ENCODE data around the gene GPD1L.
A peak's percentile ranks its signal among the peaks of the same experiment; 100 is the strongest.
"Not testable (repeated sequence)": the region's sequence is repeated elsewhere in the genome, so short reads cannot be mapped to it uniquely, and the experiment has no call there.

Gene GPD1L

GRCh38 chr3:32095431-32095830 lies 11.0 kb upstream of the GPD1L start:
- H3K4me1 Mint-ChIP-seq: peaks cover 16% of the 10 kb centered on the region
- H3K27me3 Mint-ChIP-seq: no peaks in the 10 kb centered on the region
- no peaks in the 10 kb centered on the region for H3K36me3 Mint-ChIP-seq
- H3K27ac Mint-ChIP-seq: no peak overlapping the region
- H3K9me3 Mint-ChIP-seq: peaks cover 2% of the 10 kb centered on the region
- H3K4me3 Mint-ChIP-seq: no peak overlapping the region
- no peak for ATAC-seq

GRCh38 chr3:32097768-32098167 lies 8.7 kb upstream of the GPD1L start:
- Mint-ChIP-seq H3K4me3 (no peak overlapping the region), H3K27me3 (no peaks in the 10 kb centered on the region), H3K4me1 (peaks cover under 1% of the 10 kb centered on the region), H3K9me3 (peaks cover 11% of the 10 kb centered on the region), H3K36me3 (peaks cover 11% of the 10 kb centered on the region), H3K27ac (no peak overlapping the region)
- ATAC-seq: peak; percentile 51

- H3K4me1 Mint-ChIP-seq: no peaks in the 10 kb centered on the region
- ATAC-seq: no peak
- no peaks in the 10 kb centered on the region for H3K27me3 Mint-ChIP-seq
- H3K36me3 Mint-ChIP-seq: peaks cover 11% of the 10 kb centered on the region
- no peak overlapping the region for H3K4me3 Mint-ChIP-seq
- peaks cover 11% of the 10 kb centered on the region for H3K9me3 Mint-ChIP-seq
- H3K27ac Mint-ChIP-seq: no peak overlapping the region
These were observed 7.9 kb upstream of the GPD1L start for GRCh38 chr3:32098528-32098927.

GRCh38 chr3:32100465-32100864 lies 6.0 kb upstream of the GPD1L start:
- H3K27me3 Mint-ChIP-seq: no peaks in the 10 kb centered on the region
- H3K9me3 Mint-ChIP-seq: peaks cover 11% of the 10 kb centered on the region
- H3K36me3 Mint-ChIP-seq: peaks cover 11% of the 10 kb centered on the region
- H3K4me3 Mint-ChIP-seq: no peak overlapping the region
- H3K4me1 Mint-ChIP-seq: no peaks in the 10 kb centered on the region
- ATAC-seq: no peak
- no peak overlapping the region for H3K27ac Mint-ChIP-seq

- H3K27me3 Mint-ChIP-seq: no peaks in the 10 kb centered on the region
- ATAC-seq: no peak
- H3K27ac Mint-ChIP-seq: no peak overlapping the region
- no peak overlapping the region for H3K4me3 Mint-ChIP-seq
- peaks cover 11% of the 10 kb centered on the region for H3K9me3 Mint-ChIP-seq
- H3K4me1 Mint-ChIP-seq: peaks cover 11% of the 10 kb centered on the region
- H3K36me3 Mint-ChIP-seq: peaks cover 11% of the 10 kb centered on the region
These were observed 4.1 kb upstream of the GPD1L start for GRCh38 chr3:32102289-32102688.

- no peak overlapping the region for H3K4me3 Mint-ChIP-seq
- no peak for ATAC-seq
- peaks cover 11% of the 10 kb centered on the region for H3K36me3 Mint-ChIP-seq
- H3K27ac Mint-ChIP-seq: no peak overlapping the region
- H3K9me3 Mint-ChIP-seq: peaks cover 9% of the 10 kb centered on the region
- peaks cover 24% of the 10 kb centered on the region for H3K4me1 Mint-ChIP-seq
- H3K27me3 Mint-ChIP-seq: no peaks in the 10 kb centered on the region
These were observed 1.9 kb upstream of the GPD1L start for GRCh38 chr3:32104492-32104891.

GRCh38 chr3:32105291-32106131 lies 909 bp upstream of the GPD1L start:
- ATAC-seq: no peak
- H3K27ac Mint-ChIP-seq: peak overlapping the region; percentile 83
- H3K4me3 Mint-ChIP-seq: peak overlapping the region; percentile 94
- peaks cover 28% of the 10 kb centered on the region for H3K4me1 Mint-ChIP-seq
- peaks cover 9% of the 10 kb centered on the region for H3K9me3 Mint-ChIP-seq
- no peaks in the 10 kb centered on the region for H3K27me3 Mint-ChIP-seq
- H3K36me3 Mint-ChIP-seq: peaks cover 11% of the 10 kb centered on the region

- Mint-ChIP-seq H3K36me3 (peaks cover 5% of the 10 kb centered on the region), H3K4me1 (peaks cover 28% of the 10 kb centered on the region), H3K9me3 (peaks cover 5% of the 10 kb centered on the region), H3K27me3 (no peaks in the 10 kb centered on the region), H3K4me3 (peak overlapping the region; percentile 94), H3K27ac (peak overlapping the region; percentile 83)
- no peak for ATAC-seq
These were observed 526 bp downstream of the GPD1L start for GRCh38 chr3:32106929-32107362.

GRCh38 chr3:32108224-32108623 lies 1.8 kb downstream of the GPD1L start:
- not testable (repeated sequence) for ATAC-seq, H3K27ac Mint-ChIP-seq, H3K9me3 Mint-ChIP-seq, H3K27me3 Mint-ChIP-seq, H3K36me3 Mint-ChIP-seq, H3K4me3 Mint-ChIP-seq
- peaks cover 28% of the 10 kb centered on the region for H3K4me1 Mint-ChIP-seq

GRCh38 chr3:32109256-32109655 lies 2.8 kb downstream of the GPD1L start:
- H3K36me3 Mint-ChIP-seq: peaks cover under 1% of the 10 kb centered on the region
- no peak overlapping the region for H3K27ac Mint-ChIP-seq
- H3K4me3 Mint-ChIP-seq: no peak overlapping the region
- H3K4me1 Mint-ChIP-seq: peaks cover 33% of the 10 kb centered on the region
- H3K27me3 Mint-ChIP-seq: no peaks in the 10 kb centered on the region
- H3K9me3 Mint-ChIP-seq: no peaks in the 10 kb centered on the region
- ATAC-seq: no peak

- ATAC-seq: no peak
- Mint-ChIP-seq H3K27ac (no peak overlapping the region), H3K4me1 (peaks cover 38% of the 10 kb centered on the region), H3K9me3 (no peaks in the 10 kb centered on the region), H3K4me3 (no peak overlapping the region), H3K36me3 (peaks cover 8% of the 10 kb centered on the region), H3K27me3 (no peaks in the 10 kb centered on the region)
These were observed 3.9 kb downstream of the GPD1L start for GRCh38 chr3:32110233-32110760.

- no peaks in the 10 kb centered on the region for H3K27me3 Mint-ChIP-seq
- peaks cover 8% of the 10 kb centered on the region for H3K36me3 Mint-ChIP-seq
- no peak overlapping the region for H3K4me3 Mint-ChIP-seq
- no peaks in the 10 kb centered on the region for H3K9me3 Mint-ChIP-seq
- no peak for ATAC-seq
- peak overlapping the region; percentile 11 for H3K27ac Mint-ChIP-seq
- H3K4me1 Mint-ChIP-seq: peaks cover 31% of the 10 kb centered on the region
These were observed 5.1 kb downstream of the GPD1L start for GRCh38 chr3:32111560-32111959.

GRCh38 chr3:32113566-32113965 lies 7.1 kb downstream of the GPD1L start:
- no peak overlapping the region for H3K4me3 Mint-ChIP-seq
- H3K36me3 Mint-ChIP-seq: peaks cover 8% of the 10 kb centered on the region
- peaks cover 17% of the 10 kb centered on the region for H3K4me1 Mint-ChIP-seq
- no peaks in the 10 kb centered on the region for H3K27me3 Mint-ChIP-seq
- H3K9me3 Mint-ChIP-seq: no peaks in the 10 kb centered on the region
- ATAC-seq: no peak
- no peak overlapping the region for H3K27ac Mint-ChIP-seq

GRCh38 chr3:32113981-32114545 lies 7.6 kb downstream of the GPD1L start:
- H3K36me3 Mint-ChIP-seq: peaks cover 8% of the 10 kb centered on the region
- peaks cover 22% of the 10 kb centered on the region for H3K4me1 Mint-ChIP-seq
- no peak for ATAC-seq
- H3K9me3 Mint-ChIP-seq: no peaks in the 10 kb centered on the region
- H3K27ac Mint-ChIP-seq: peak overlapping the region; percentile 71
- no peaks in the 10 kb centered on the region for H3K27me3 Mint-ChIP-seq
- H3K4me3 Mint-ChIP-seq: no peak overlapping the region

- Mint-ChIP-seq H3K27ac (peak overlapping the region; percentile 71), H3K4me3 (peak overlapping the region; percentile 61), H3K4me1 (peaks cover 22% of the 10 kb centered on the region)
- not testable (repeated sequence) for H3K27me3 Mint-ChIP-seq, H3K36me3 Mint-ChIP-seq, H3K9me3 Mint-ChIP-seq, ATAC-seq
These were observed 8.3 kb downstream of the GPD1L start for GRCh38 chr3:32114546-32115386.

All from stimulated activated memory B cell treated with anti-CD40 and anti-IgM and Interleukin-4, amounts not matched to agents 10 μg/mL and 1 μg/mL and 100 μg/mL, for 72 hours (primary cell).